HG02885 (cell line): ENCODE results near the gene ENOX1.
"Not testable (repeated sequence)": the region's sequence is repeated elsewhere in the genome, so short reads cannot be mapped to it uniquely, and the experiment has no call there.

Source experiments
- ATAC-seq: cut with Tn5 transposase; IDR thresholded peaks from one replicate; pipeline ENCODE4 v1.9.1; 2021; ENCODE audit warnings: mild to moderate bottlenecking; ENCODE audit not compliant: unreplicated experiment, poor library complexity

The ENOX1 gene

GRCh38 chr13:43196750-43197370 is 589.9 kb downstream of the ENOX1 start:
- ATAC-seq, result no peak

GRCh38 chr13:43196086-43196621 is 590.6 kb downstream of the ENOX1 start:
- no peak for ATAC-seq

GRCh38 chr13:43195551-43195950 is 591.2 kb downstream of the ENOX1 start:
- no peak for ATAC-seq

DNA sequence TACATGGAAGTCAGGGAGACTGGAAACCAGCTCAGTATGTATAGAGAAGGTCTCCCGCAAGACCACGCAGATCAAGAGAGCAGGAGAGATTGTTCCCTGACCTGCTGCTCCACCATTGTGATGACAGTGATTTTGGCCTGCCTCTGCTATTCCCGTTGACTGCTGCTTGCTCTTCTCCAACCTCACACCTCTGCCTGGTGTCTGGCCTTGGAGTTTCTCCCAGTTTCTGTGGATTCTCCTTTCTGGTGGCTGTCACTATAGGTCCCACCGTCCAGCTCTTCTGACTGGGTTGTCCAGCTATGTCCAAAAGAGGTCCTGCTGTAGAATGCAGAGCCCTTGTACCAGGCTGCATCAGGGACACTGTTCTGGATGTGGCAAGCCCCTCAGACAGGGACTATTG is 591.7 kb downstream of the ENOX1 start:
- ATAC-seq, result no peak

GRCh38 chr13:43193789-43194420 is 592.9 kb downstream of the ENOX1 start:
- no peak for ATAC-seq

- ATAC-seq, result no peak
These were observed 595.2 kb downstream of the ENOX1 start for GRCh38 chr13:43191546-43191945.

- ATAC-seq, result no peak
These were observed 601.5 kb downstream of the ENOX1 start for GRCh38 chr13:43185226-43185625.

- ATAC-seq, result no peak
These were observed 605.9 kb downstream of the ENOX1 start for GRCh38 chr13:43180837-43181236.

DNA sequence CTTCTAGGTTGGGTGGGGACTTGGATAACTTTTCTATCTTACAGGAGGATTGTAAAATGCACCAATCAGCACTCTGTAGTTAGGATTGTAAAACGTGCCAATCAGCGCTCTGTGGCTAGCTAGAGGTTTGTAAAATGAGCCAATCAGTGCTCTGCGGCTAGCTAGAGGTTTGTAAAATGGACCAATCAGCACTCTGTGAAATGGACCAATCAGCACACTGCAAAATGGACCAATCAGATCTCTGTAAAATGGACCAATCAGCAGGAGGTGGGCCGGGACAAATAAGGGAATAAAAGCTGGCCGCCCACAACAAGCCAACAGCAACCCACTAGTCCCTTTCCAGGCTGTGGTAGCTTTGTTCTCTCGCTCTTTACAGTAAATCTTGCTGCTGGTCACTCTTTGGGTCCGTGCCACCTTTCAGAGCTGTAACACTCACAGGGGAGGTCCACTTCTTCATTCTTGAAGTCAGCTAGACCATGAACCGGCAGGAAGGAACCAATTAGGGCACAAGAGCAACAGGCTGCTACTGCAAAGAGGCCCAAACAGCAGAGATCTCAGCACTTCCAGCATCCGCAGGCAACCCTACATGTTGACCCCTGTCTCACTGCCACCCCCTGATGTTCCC is 606.6 kb downstream of the ENOX1 start:
- no peak for ATAC-seq

GRCh38 chr13:43171489-43171888 is 615.3 kb downstream of the ENOX1 start:
- ATAC-seq, result no peak

DNA sequence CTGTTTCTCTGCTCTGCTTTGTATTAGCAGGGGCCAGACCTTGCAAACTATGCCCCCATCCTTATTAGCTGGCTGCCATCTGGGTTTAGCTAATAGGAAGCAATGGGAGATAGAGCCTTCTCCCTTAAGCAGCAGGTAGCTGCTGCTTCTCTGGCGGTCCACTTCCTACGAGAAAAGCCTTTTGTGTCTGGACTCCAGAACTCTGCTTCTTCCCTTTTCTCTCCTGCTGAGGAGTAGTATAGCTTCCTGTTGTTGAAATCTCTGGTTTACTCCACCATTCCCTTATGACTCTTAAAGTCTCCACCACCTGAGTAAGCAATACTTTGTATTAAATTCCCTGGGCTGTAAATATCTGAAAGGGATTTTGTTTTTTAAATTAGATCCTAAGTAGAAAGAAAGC is 616.3 kb downstream of the ENOX1 start:
- ATAC-seq, result no peak

GRCh38 chr13:43168434-43168833 is 618.3 kb downstream of the ENOX1 start:
- not testable (repeated sequence) for ATAC-seq

DNA sequence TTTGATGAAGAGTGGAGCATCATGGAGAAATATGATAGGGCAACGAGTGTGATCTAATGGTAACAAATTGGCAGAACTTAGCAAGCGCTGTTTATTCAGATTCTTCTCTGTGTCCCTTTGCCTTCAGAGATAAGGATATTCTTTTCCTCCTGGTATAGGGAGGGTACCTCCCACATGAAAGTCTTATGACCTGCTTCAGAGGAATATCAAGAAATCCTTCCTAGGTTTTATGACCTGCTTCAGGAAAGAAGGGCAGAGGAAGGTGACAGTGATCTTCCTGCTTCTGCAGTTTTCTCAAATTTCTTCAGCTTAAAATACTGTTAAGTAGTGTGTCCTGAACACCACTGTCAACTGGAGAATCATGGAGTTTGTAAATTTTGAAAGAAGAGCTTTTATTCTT is 619.0 kb downstream of the ENOX1 start:
- no peak for ATAC-seq

- ATAC-seq, result no peak
These were observed 619.9 kb downstream of the ENOX1 start for GRCh38 chr13:43166644-43167457.
